ENCODE measurements around the gene DYNLT3. TPM values are rescaled to one million over a fixed set of nuclear protein-coding genes. Genes with fewer than 3 reads are reported as not detected.

Gene DYNLT3
- 14.9 and 21.8 TPM in 2 replicates for total RNA-seq

GRCh38 chrX:37846934-37847732, at the start of gene DYNLT3:
Gene DYNLT3 (minus strand): TSS chrX:37847571. CDS start chrX:37847510, 61 bp downstream.

Other genes starting within 250 kb of the DYNLT3 start
- gene XK, start 161.8 kb downstream of the DYNLT3 start, total RNA-seq = under 0.01 TPM in 1 of 2 replicates, not detected in the other
- under 0.01 TPM in 1 of 2 replicates, not detected in the other for gene CYBB, start 67.5 kb downstream of the DYNLT3 start, total RNA-seq
- gene SYTL5, start 159.0 kb upstream of the DYNLT3 start, total RNA-seq = 0.05 TPM in 1 of 2 replicates, not detected in the other

Measured in cardiac ventricle fibroblast (primary cell).